Endodermal cell (in vitro differentiated cells): ENCODE data around the gene MYEF2. TPM values are rescaled to one million over a fixed set of nuclear protein-coding genes. Genes with fewer than 3 reads are reported as not detected.

Experiments used
- DNase-seq: peaks from one replicate; pipeline ENCODE4 v3.0.0-alpha.2; 2017
- H3K27ac ChIP-seq: 2 replicates; pipeline ENCODE4 v1.5.1; 2013; ENCODE audit warnings: mild to moderate bottlenecking, low read depth, low read length, moderate library complexity
- H3K27me3 ChIP-seq: 2 replicates; pipeline ENCODE4 v1.6.1; 2013; ENCODE audit warnings: mild to moderate bottlenecking, low read length, moderate library complexity; ENCODE audit not compliant: insufficient read depth, control insufficient read depth, poor library complexity, severe bottlenecking
- H3K36me3 ChIP-seq: 2 replicates; pipeline ENCODE4 v1.7.0; 2013; ENCODE audit warnings: mild to moderate bottlenecking, low read length, moderate library complexity; ENCODE audit not compliant: control insufficient read depth, insufficient read depth
- H3K4me1 ChIP-seq: one replicate; pipeline ENCODE4 v1.7.0; 2013; ENCODE audit warnings: low read length; ENCODE audit not compliant: control insufficient read depth, insufficient read depth
- H3K4me3 ChIP-seq: 2 replicates; pipeline ENCODE4 v1.5.1; 2013; ENCODE audit warnings: mild to moderate bottlenecking, low read length, moderate library complexity
- H3K9ac ChIP-seq: 2 replicates; pipeline ENCODE4 v1.6.1; 2013; ENCODE audit warnings: mild to moderate bottlenecking, low read length, moderate library complexity; ENCODE audit not compliant: poor library complexity, severe bottlenecking; ENCODE audit errors: extremely low read depth
- H3K9me3 ChIP-seq: 2 replicates; pipeline ENCODE4 v1.6.1; 2013; ENCODE audit warnings: mild to moderate bottlenecking, low read length, moderate library complexity; ENCODE audit not compliant: control insufficient read depth
- H3K27ac Mint-ChIP-seq: 2 replicates; pipeline ENCODE4 v1.8.0; 2020; ENCODE audit warnings: mixed read lengths
- H3K27me3 Mint-ChIP-seq: 2 replicates; pipeline ENCODE4 v1.8.0; 2021; ENCODE audit warnings: mild to moderate bottlenecking, mixed read lengths; ENCODE audit not compliant: insufficient read depth
- H3K36me3 Mint-ChIP-seq: 2 replicates; pipeline ENCODE4 v1.8.0; 2020; ENCODE audit warnings: low read depth, mixed read lengths
- H3K4me1 Mint-ChIP-seq: 2 replicates; pipeline ENCODE4 v1.8.0; 2020; ENCODE audit warnings: mixed read lengths
- H3K4me3 Mint-ChIP-seq: 2 replicates; pipeline ENCODE4 v1.8.0; 2020; ENCODE audit warnings: mild to moderate bottlenecking, moderate library complexity, mixed read lengths
- H3K9me3 Mint-ChIP-seq: 2 replicates; pipeline ENCODE4 v1.8.0; 2020; ENCODE audit warnings: mild to moderate bottlenecking, mixed read lengths
- CTCF ChIP-seq: fragments of 200-600 bp; sonication (generic); conservative IDR thresholded peaks from 2 replicates; pipeline ENCODE4 v1.5.0; 2021; ENCODE audit warnings: antibody characterized with exemption, mild to moderate bottlenecking
- WGBS, 2 experiments: methylation state at CpG; one replicate each; pipeline versions ENCODE4 v1.1.5 to v1.1.7; 2013; ENCODE audit warnings: missing lambda C conversion rate in 2 of 2, mixed read lengths in 1 of 2; ENCODE audit not compliant: insufficient coverage in 1 of 2, insufficient read length in 1 of 2; 5-methylcytosine and 5-hydroxymethylcytosine counted together
- total RNA-seq, 2 donors: library from RNA; stranded (reverse); fragmentation: NEBNext Ultra II Directional in 1 of 2; extraction: Animal tissue kit (Norgen Biotek cat#: 25700) in 1 of 2; gene quantifications; 2 replicates in 1 of 2; 3 replicates in 1 of 2; pipeline ENCODE4 v1.2.1, GENCODE V29; 2021

The MYEF2 gene
- total RNA-seq, 2 donors from 2014 or later: 58.2 to 91.2 TPM

DNA sequence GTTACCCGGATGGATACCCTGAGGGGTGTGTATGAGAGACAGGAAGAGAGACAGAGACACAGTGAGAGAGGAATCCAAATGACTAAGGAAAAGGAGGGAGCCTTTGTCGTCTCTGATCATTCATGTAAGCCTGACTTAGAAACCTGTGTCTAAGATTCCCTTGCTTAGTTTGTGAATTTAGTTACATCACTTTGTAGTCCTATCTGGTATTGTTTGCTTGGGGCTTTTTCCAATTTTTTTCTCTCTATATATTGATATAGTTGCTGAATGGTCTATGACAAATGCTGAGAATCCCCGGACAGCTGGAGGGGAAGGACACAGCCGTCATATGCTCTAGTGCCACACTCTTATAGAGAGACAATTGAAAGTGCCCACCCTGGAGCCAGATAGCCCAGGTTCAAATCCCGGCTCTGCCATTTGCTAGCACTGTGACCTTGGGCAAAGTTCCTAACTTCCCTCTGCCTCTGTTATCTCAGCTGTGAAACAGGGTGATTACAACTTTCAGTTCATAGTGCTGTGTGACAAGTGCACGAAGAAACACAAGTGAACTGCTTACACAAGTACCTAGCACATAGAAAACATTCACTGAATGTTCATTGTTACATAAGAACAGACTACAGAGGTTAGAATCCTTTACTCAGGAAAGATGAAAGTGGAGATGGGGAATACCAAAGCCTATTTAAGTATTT is 51.3 kb downstream of the MYEF2 start:
- Histone ChIP-seq H3K9me3 (no peaks in the 10 kb centered on the region), H3K4me3 (no peak overlapping the region), H3K27me3 (no peaks in the 10 kb centered on the region), H3K4me1 (no peaks in the 10 kb centered on the region), H3K9ac (no peak overlapping the region), H3K27ac (no peak overlapping the region), H3K36me3 (no peaks in the 10 kb centered on the region)
- no peak overlapping the region for H3K4me3 Mint-ChIP-seq
- no peaks in the 10 kb centered on the region for H3K9me3 Mint-ChIP-seq
- DNase-seq: no peak
- H3K27ac Mint-ChIP-seq: no peak overlapping the region
- H3K4me1 Mint-ChIP-seq: peaks cover 5% of the 10 kb centered on the region
- H3K27me3 Mint-ChIP-seq: no peaks in the 10 kb centered on the region
- TF ChIP-seq CTCF: no peak
- WGBS, 2 experiments: 91 to 100% methylated on average over 4 to 6 of the region's 6 CpGs
- H3K36me3 Mint-ChIP-seq: no peaks in the 10 kb centered on the region

GRCh38 chr15:48121849-48122248 is 56.2 kb downstream of the MYEF2 start:
- Mint-ChIP-seq H3K27me3 (no peaks in the 10 kb centered on the region), H3K9me3 (no peaks in the 10 kb centered on the region), H3K4me1 (no peaks in the 10 kb centered on the region), H3K4me3 (no peak overlapping the region), H3K27ac (no peak overlapping the region), H3K36me3 (no peaks in the 10 kb centered on the region)
- Histone ChIP-seq H3K4me3 (no peak overlapping the region), H3K27me3 (no peaks in the 10 kb centered on the region), H3K36me3 (no peaks in the 10 kb centered on the region), H3K4me1 (no peaks in the 10 kb centered on the region), H3K9me3 (no peaks in the 10 kb centered on the region), H3K9ac (no peak overlapping the region), H3K27ac (no peak overlapping the region)
- WGBS, 2 experiments: 92 to 100% methylated on average over 5 to 8 of the region's 8 CpGs
- DNase-seq: no peak
- TF ChIP-seq CTCF: no peak

DNA sequence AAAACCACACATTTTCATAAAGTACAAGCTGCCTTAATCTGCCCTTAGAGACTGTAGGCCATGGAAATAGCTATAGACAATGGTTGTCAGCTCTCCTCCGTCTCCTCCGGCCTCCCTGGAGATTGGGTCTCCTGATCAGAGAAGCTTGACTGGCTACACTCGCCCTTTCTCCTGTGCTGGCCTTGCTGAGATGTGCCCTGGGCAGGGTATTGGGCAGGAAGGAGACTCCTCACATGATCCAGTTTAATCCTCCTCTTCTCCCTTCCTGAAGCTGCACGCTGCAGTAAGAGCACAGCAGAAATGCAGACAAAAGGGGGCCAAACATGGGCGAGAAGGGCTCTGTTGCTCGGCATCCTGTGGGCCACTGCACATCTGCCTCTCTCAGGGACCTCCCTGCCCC is 57.4 kb downstream of the MYEF2 start, which contains the start of gene SLC24A5:
Gene SLC24A5, plus strand, starts transcription at position 246 of the 400 bp plus-strand sequence. Its CDS starts 55 bp downstream, at position 301.
- H3K4me1 ChIP-seq: no peaks in the 10 kb centered on the region
- no peak within 1 kb of the TSS for H3K27ac ChIP-seq
- no peak within 1 kb of the TSS for H3K27ac Mint-ChIP-seq
- H3K36me3 Mint-ChIP-seq: no peaks in the 10 kb centered on the region
- no peak within 1 kb of the TSS for H3K4me3 Mint-ChIP-seq
- no peaks in the 10 kb centered on the region for H3K4me1 Mint-ChIP-seq
- H3K9me3 ChIP-seq: no peaks in the 10 kb centered on the region
- no peaks in the 10 kb centered on the region for H3K27me3 ChIP-seq
- no peaks in the 10 kb centered on the region for H3K36me3 ChIP-seq
- H3K4me3 ChIP-seq: no peak within 1 kb of the TSS
- H3K9me3 Mint-ChIP-seq: no peaks in the 10 kb centered on the region
- TF ChIP-seq CTCF: no peak
- 89 to 93% methylated on average over 3 to 6 of the region's 6 CpGs for WGBS, 2 experiments
- no peak within 1 kb of the TSS for H3K9ac ChIP-seq
- no peaks in the 10 kb centered on the region for H3K27me3 Mint-ChIP-seq
- no peak for DNase-seq
